ENCODE measurements around the gene COX7A1. TPM values are rescaled to one million over a fixed set of nuclear protein-coding genes. Genes with fewer than 3 reads are reported as not detected.

COX7A1 gene
- total RNA-seq, 1 donor, result 18.6 TPM

- DNase-seq (ENCODE audit: low read depth), result no peak
- no peak for TF ChIP-seq CTCF (IDR thresholded peaks at IDR 0.05; ENCODE audit: insufficient read depth, low read depth, low read length)
- no peak overlapping the region for H3K4me3 ChIP-seq (ENCODE audit: low read depth, low read length)
Observed at GRCh38 chr19:36172852-36173251, 20.6 kb upstream of the COX7A1 start.

GRCh38 chr19:36169084-36169760, 17.0 kb upstream of the COX7A1 start:
- TF ChIP-seq CTCF (IDR thresholded peaks at IDR 0.05; ENCODE audit: insufficient read depth, low read depth, low read length), result no peak
- H3K4me3 ChIP-seq (ENCODE audit: low read depth, low read length), result no peak overlapping the region
- DNase-seq (ENCODE audit: low read depth), result peak; percentile 33

GRCh38 chr19:36163813-36164212, 11.6 kb upstream of the COX7A1 start:
- DNase-seq (ENCODE audit: low read depth), result no peak
- no peak for TF ChIP-seq CTCF (IDR thresholded peaks at IDR 0.05; ENCODE audit: insufficient read depth, low read depth, low read length)
- H3K4me3 ChIP-seq (ENCODE audit: low read depth, low read length), result no peak overlapping the region

GRCh38 chr19:36160821-36161596, 8.8 kb upstream of the COX7A1 start:
- H3K4me3 ChIP-seq (ENCODE audit: low read depth, low read length), result no peak overlapping the region
- TF ChIP-seq CTCF (IDR thresholded peaks at IDR 0.05; ENCODE audit: insufficient read depth, low read depth, low read length), result no peak
- DNase-seq (ENCODE audit: low read depth), result no peak

- H3K4me3 ChIP-seq (ENCODE audit: low read depth, low read length), result no peak overlapping the region
- DNase-seq (ENCODE audit: low read depth), result no peak
- no peak for TF ChIP-seq CTCF (IDR thresholded peaks at IDR 0.05; ENCODE audit: insufficient read depth, low read depth, low read length)
Observed at GRCh38 chr19:36153126-36153525, 879 bp upstream of the COX7A1 start.

- DNase-seq (ENCODE audit: low read depth), result no peak
- TF ChIP-seq CTCF (IDR thresholded peaks at IDR 0.05; ENCODE audit: insufficient read depth, low read depth, low read length), result no peak
- H3K4me3 ChIP-seq (ENCODE audit: low read depth, low read length), result peak overlapping the region; percentile 64
Observed at GRCh38 chr19:36152019-36152351, 262 bp downstream of the COX7A1 start.

Data from fibroblast of villous mesenchyme (primary cell).